Measurements from ENCODE around the gene CAPN15. TPM values are rescaled to one million over a fixed set of nuclear protein-coding genes. Genes with fewer than 3 reads are reported as not detected.

Gene CAPN15
- total RNA-seq, 1 experiment from 2014 or later: 91.2 TPM

DNA sequence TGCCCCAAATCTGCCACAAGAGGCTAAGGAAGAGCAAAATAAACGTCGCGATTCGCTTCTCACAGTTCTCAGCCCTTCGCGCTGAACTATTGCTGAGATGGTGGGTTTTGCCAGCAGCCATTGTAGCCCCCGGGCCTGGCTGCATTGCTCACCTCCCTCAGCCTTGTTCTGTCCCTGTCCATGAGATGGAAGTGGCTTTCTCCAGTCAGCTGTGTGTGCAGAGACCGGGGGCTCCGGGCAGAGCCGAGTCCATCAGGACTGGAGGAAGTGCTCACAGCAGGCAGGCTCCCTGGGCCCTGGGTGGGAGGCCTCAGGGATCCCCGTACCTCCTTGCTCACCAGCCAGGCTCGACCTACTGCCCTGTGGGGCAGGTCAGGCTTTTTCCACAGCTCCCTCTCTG, 27.6 kb upstream of the CAPN15 start:
- H3K4me3 ChIP-seq (ENCODE audit: low read depth, low read length, poor library complexity, severe bottlenecking): no peak overlapping the region
- DNase-seq (ENCODE audit: low spot score): no peak
- no peaks in the 10 kb centered on the region for H3K27me3 ChIP-seq (replicated peaks; ENCODE audit: insufficient read depth, low read depth, low read length, poor library complexity)
- CTCF ChIA-PET: no interaction called here
- H3K4me1 ChIP-seq (ENCODE audit: insufficient read depth, low read length, poor library complexity, severe bottlenecking): no peaks in the 10 kb centered on the region
- H3K36me3 ChIP-seq (ENCODE audit: insufficient read depth, low read length, poor library complexity, severe bottlenecking): no peaks in the 10 kb centered on the region
- BruUV-seq (replicated peaks): no TSS peak
- H3K27ac ChIP-seq (ENCODE audit: low read depth, low read length, poor library complexity, severe bottlenecking): no peak overlapping the region
- H3K9me3 ChIP-seq (ENCODE audit: low read depth, low read length, poor library complexity, severe bottlenecking): no peaks in the 10 kb centered on the region
- no peak for TF ChIP-seq EZH2 (IDR thresholded peaks at IDR 0.05; ENCODE audit: borderline replicate concordance, low read depth, low read length, poor library complexity, severe bottlenecking)
- TF ChIP-seq, protein P1, sequence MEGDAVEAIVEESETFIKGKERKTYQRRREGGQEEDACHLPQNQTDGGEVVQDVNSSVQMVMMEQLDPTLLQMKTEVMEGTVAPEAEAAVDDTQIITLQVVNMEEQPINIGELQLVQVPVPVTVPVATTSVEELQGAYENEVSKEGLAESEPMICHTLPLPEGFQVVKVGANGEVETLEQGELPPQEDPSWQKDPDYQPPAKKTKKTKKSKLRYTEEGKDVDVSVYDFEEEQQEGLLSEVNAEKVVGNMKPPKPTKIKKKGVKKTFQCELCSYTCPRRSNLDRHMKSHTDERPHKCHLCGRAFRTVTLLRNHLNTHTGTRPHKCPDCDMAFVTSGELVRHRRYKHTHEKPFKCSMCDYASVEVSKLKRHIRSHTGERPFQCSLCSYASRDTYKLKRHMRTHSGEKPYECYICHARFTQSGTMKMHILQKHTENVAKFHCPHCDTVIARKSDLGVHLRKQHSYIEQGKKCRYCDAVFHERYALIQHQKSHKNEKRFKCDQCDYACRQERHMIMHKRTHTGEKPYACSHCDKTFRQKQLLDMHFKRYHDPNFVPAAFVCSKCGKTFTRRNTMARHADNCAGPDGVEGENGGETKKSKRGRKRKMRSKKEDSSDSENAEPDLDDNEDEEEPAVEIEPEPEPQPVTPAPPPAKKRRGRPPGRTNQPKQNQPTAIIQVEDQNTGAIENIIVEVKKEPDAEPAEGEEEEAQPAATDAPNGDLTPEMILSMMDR (conservative IDR thresholded peaks at IDR 0.05; ENCODE audit: low read depth, low read length): no peak
- POLR2A ChIA-PET (ENCODE audit: low non-redundant PET): no interaction called here
- intact Hi-C loops (cut with micrococcal nuclease; ENCODE audit: unreplicated experiment): no loop called here

DNA sequence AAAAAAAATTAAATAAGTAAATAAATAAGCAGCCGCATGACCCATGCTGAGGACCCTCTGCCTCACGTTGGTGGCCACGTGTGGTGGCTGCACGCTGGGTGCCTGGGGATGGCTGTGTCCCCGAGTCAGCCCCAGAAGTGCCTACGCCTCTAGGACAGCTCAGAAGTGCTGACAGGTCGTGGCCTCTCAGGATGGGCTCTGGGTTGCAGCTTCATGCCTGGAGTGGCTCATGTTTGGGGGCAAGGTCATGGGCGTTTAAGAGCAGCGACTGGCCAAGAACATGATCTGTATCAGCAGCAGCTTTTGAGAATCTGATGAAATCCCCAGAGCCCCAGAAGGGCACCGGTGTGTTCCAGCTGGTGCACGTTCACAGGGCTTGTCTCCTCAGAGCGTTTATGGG, 26.8 kb upstream of the CAPN15 start:
- no peaks in the 10 kb centered on the region for H3K9me3 ChIP-seq (ENCODE audit: low read depth, low read length, poor library complexity, severe bottlenecking)
- TF ChIP-seq, protein P1 (conservative IDR thresholded peaks at IDR 0.05; ENCODE audit: low read depth, low read length): no peak
- TF ChIP-seq EZH2 (IDR thresholded peaks at IDR 0.05; ENCODE audit: borderline replicate concordance, low read depth, low read length, poor library complexity, severe bottlenecking): no peak
- no peak for DNase-seq (ENCODE audit: low spot score)
- BruUV-seq (replicated peaks): no TSS peak
- intact Hi-C loops (cut with micrococcal nuclease; ENCODE audit: unreplicated experiment): no loop called here
- POLR2A ChIA-PET (ENCODE audit: low non-redundant PET): no interaction called here
- H3K4me3 ChIP-seq (ENCODE audit: low read depth, low read length, poor library complexity, severe bottlenecking): no peak overlapping the region
- CTCF ChIA-PET: interaction anchor here (1.3 kb wide), 1 partner anchor 13 kb away, joined by 3 read pairs; no protein-coding TSS in a partner anchor
- H3K27me3 ChIP-seq (replicated peaks; ENCODE audit: insufficient read depth, low read depth, low read length, poor library complexity): no peaks in the 10 kb centered on the region
- no peak overlapping the region for H3K27ac ChIP-seq (ENCODE audit: low read depth, low read length, poor library complexity, severe bottlenecking)
- no peaks in the 10 kb centered on the region for H3K36me3 ChIP-seq (ENCODE audit: insufficient read depth, low read length, poor library complexity, severe bottlenecking)
- H3K4me1 ChIP-seq (ENCODE audit: insufficient read depth, low read length, poor library complexity, severe bottlenecking): no peaks in the 10 kb centered on the region

DNA sequence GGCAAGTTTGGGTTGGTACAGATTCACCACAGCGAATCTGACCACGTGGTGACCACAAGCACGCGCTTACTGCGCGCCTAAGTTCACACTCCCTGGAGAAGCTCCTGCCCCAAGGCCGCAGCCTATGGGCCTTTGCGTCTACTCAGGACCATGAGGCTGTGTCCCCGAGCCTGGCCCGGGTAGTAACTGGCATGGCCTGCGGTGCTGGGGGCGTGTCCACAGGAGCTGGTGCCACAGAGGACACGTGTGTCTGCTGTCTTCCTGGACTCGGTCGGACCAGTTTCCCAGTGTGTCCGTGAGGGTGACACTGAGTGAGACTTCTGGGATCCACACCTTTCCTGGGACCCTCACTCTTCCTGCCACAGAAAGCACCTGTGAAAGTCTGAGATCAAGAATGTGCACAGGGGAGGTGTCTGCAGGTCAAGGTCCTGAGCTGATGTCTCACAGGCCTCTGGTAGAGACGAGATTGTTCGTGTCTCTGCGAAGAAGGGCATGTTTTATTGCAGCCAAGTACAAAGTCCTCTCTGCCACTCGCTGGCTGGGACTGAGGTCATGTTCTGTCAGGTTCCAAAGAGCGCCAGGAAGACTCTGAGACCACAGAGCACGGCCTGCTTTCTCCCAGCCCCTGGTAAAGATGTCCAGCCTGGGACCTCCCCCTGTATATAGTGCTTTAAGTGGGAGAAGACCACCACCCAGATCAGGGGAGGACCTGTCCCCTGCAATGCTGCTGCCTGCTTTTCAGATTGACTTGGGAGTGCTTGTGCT, 25.2 kb upstream of the CAPN15 start:
- POLR2A ChIA-PET (ENCODE audit: low non-redundant PET): no interaction called here
- Histone ChIP-seq H3K27ac (ENCODE audit: low read depth, low read length, poor library complexity, severe bottlenecking) (no peak overlapping the region), H3K36me3 (ENCODE audit: insufficient read depth, low read length, poor library complexity, severe bottlenecking) (no peaks in the 10 kb centered on the region), H3K9me3 (ENCODE audit: low read depth, low read length, poor library complexity, severe bottlenecking) (no peaks in the 10 kb centered on the region), H3K4me1 (ENCODE audit: insufficient read depth, low read length, poor library complexity, severe bottlenecking) (no peaks in the 10 kb centered on the region), H3K4me3 (ENCODE audit: low read depth, low read length, poor library complexity, severe bottlenecking) (no peak overlapping the region), H3K27me3 (replicated peaks; ENCODE audit: insufficient read depth, low read depth, low read length, poor library complexity) (no peaks in the 10 kb centered on the region)
- no TSS peak for BruUV-seq (replicated peaks)
- no peak for DNase-seq (ENCODE audit: low spot score)
- TF ChIP-seq, protein P1 (conservative IDR thresholded peaks at IDR 0.05; ENCODE audit: low read depth, low read length): no peak
- no peak for TF ChIP-seq EZH2 (IDR thresholded peaks at IDR 0.05; ENCODE audit: borderline replicate concordance, low read depth, low read length, poor library complexity, severe bottlenecking)
- CTCF ChIA-PET: interaction anchor here (0.6 to 1.3 kb wide), 2 partner anchors 15 to 624 kb away, joined by 3 to 6 read pairs; no protein-coding TSS in a partner anchor
- intact Hi-C loops (cut with micrococcal nuclease; ENCODE audit: unreplicated experiment): no loop called here

Data from A673 (cell line).